Loucy (cell line): ENCODE measurements around the gene CIAPIN1.

Experiments
- EZH2phosphoT487 ChIP-seq: fragments of 200-600 bp; IDR thresholded peaks from 2 replicates; pipeline ENCODE4 v1.6.1; 2018; ENCODE audit warnings: antibody characterized with exemption, mild to moderate bottlenecking, moderate library complexity, borderline replicate concordance
- TF ChIP-seq, protein P1 (sequence below): fragments of 200-600 bp; sonication (generic); conservative IDR thresholded peaks from 2 replicates; pipeline ENCODE4 v1.5.1; 2014; ENCODE audit warnings: mild to moderate bottlenecking, antibody characterized with exemption, low read length

DNA sequence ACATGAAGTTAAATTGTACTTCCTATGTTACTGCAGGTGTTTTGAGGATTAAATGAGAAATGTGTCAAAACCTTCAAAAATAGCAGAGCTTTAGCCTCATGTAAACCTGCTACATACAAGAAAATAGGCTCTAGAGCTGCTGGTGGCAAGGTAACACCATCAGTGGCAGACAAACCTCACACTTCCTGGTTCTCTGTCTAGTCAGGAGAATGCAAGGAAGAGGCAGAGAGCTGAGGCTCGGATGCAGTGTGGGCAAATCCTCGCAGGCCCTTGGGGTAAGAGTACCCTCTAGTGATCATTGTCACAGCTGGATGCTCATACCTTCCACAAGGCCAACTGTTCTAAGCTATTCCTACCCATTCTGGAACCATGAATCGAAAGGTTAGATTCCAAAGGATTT is 14.2 kb downstream of the CIAPIN1 start:
- TF ChIP-seq, protein P1, sequence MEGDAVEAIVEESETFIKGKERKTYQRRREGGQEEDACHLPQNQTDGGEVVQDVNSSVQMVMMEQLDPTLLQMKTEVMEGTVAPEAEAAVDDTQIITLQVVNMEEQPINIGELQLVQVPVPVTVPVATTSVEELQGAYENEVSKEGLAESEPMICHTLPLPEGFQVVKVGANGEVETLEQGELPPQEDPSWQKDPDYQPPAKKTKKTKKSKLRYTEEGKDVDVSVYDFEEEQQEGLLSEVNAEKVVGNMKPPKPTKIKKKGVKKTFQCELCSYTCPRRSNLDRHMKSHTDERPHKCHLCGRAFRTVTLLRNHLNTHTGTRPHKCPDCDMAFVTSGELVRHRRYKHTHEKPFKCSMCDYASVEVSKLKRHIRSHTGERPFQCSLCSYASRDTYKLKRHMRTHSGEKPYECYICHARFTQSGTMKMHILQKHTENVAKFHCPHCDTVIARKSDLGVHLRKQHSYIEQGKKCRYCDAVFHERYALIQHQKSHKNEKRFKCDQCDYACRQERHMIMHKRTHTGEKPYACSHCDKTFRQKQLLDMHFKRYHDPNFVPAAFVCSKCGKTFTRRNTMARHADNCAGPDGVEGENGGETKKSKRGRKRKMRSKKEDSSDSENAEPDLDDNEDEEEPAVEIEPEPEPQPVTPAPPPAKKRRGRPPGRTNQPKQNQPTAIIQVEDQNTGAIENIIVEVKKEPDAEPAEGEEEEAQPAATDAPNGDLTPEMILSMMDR = no peak
- TF ChIP-seq EZH2phosphoT487 = no peak
